Stimulated activated naive CD4-positive, alpha-beta T cell treated with Interleukin-2 at 50 U/mL for 16 hours (primary cell): ENCODE measurements around the gene CXorf65.

Experiments used
- DNase-seq: peaks from one replicate; lab custom pipeline; 2025; lab: John Stamatoyannopoulos, UW

CXorf65 gene

DNA sequence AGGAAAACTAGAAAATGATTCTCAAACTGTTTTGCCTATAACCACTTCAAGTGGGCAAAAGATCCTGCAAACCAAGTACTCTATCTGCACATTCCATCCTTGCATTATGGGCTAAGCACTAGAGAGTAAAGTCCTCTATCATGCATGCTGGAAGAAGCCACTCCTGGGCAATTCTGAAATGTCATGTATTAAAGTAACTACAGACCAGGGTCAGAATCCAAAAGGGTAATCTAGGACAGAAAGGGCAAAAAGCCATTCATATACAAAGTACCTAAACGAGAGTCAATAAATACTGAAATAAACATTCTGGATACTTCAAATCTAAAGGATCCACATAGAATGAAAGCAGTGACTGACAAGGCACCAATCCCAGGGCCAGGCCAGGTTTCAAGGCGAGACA, 39.5 kb downstream of the CXorf65 start:
- no peak for DNase-seq

DNA sequence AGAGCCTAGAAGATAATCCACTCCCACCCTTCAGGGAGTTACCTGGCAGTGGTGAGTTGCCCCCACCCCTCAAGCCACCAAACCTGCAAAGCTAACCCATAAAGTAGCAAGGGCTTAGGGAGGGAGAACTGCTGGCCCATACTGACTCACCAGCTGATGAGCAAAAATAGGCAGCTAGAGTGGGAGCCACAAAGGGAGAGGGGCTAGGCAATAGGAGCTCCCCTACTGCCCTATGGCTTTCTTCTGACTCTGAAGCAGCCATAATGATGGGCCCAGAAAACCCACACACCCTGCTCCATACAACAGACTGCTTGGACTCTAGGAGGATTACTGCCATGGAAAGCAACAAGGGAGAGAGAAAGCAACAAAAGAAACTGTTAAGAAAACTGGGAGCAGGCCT, 46.4 kb downstream of the CXorf65 start:
- no peak for DNase-seq

- DNase-seq = no peak
These were observed 48.6 kb downstream of the CXorf65 start for GRCh38 chrX:71057848-71058530.

DNA sequence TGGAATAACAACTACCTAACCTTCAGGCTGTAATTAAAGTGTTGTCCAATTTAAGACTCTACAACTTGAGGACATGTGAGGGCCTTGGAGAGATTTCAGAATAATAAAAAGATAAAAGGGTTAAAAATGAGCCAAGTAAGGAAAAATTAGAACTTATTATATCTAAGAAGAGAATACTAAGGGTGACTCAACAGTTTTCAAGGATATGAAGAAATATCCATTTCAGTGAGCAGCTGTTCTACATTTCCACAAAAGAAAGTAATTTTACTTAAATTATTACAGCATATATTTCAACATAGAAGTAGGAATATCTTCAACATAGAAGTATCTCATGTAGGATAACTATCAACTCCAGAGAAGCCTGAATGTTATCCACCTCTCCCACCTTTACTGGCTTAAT, 49.7 kb downstream of the CXorf65 start:
- DNase-seq = no peak
